BLaER1 treated with 17β-estradiol and CSF1 and Interleukin-3, amounts not matched to agents 10 nM and 100 nM (cell line): ENCODE measurements around the gene PRKAR2B.
A peak's percentile ranks its signal among the peaks of the same experiment; 100 is the strongest.

ENCODE experiments used
- H3K27ac ChIP-seq, 11 experiments: shearing (Covaris generic); formaldehyde crosslinking; 2 replicates each; pipeline ENCODE4 v1.8.1; 2022
- H3K27me3 ChIP-seq, 11 experiments: shearing (Covaris generic); formaldehyde crosslinking; 2 replicates each; pipeline ENCODE4 v1.8.1; 2022
- H3K36me3 ChIP-seq, 11 experiments: shearing (Covaris generic); formaldehyde crosslinking; 2 replicates each; pipeline ENCODE4 v1.8.1; 2022
- H3K4me1 ChIP-seq, 10 experiments: shearing (Covaris generic); formaldehyde crosslinking; 2 replicates each; pipeline ENCODE4 v1.8.1; 2022
- H3K4me2 ChIP-seq, 11 experiments: shearing (Covaris generic); formaldehyde crosslinking; 2 replicates each; pipeline ENCODE4 v1.8.1; 2022
- H3K4me3 ChIP-seq, 10 experiments: shearing (Covaris generic); formaldehyde crosslinking; 2 replicates each; pipeline ENCODE4 v1.8.1; 2022
- H3K9ac ChIP-seq, 11 experiments: shearing (Covaris generic); formaldehyde crosslinking; 2 replicates each; pipeline ENCODE4 v1.8.1; 2022
- H3K9me3 ChIP-seq, 11 experiments: shearing (Covaris generic); formaldehyde crosslinking; replicated peaks in 1 of 11; 2 replicates each; pipeline ENCODE4 v1.8.1; 2022
- H4K20me1 ChIP-seq, 11 experiments: shearing (Covaris generic); formaldehyde crosslinking; 2 replicates each; pipeline ENCODE4 v1.8.1; 2022
- Cebpa-rat ChIP-seq, 11 experiments: shearing (Covaris generic); IDR thresholded peaks; 2 replicates each; pipeline ENCODE4 v1.8.1; 2022

PRKAR2B gene

DNA sequence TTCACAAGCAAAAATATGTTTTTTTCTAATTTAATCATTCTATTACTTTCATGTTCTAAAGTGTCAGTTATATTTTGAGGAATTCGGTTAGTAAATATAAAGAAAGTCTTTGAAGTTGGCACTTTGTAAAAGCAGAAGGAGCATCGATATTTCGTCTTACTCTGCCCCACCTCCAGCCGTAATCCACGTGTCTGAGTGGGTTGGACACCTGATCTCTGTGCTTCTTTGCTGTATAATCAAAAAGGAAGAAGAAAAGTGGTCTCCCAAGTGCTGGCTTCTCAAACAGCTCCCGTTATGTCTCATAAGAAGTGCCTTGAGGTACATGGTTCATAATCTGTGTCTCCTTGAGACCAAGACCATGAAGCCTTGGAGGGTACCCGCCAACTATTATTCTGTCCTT is 19.8 kb downstream of the PRKAR2B start:
- no peak overlapping the region for H3K27ac ChIP-seq
- no peaks in the 10 kb centered on the region for H4K20me1 ChIP-seq

DNA sequence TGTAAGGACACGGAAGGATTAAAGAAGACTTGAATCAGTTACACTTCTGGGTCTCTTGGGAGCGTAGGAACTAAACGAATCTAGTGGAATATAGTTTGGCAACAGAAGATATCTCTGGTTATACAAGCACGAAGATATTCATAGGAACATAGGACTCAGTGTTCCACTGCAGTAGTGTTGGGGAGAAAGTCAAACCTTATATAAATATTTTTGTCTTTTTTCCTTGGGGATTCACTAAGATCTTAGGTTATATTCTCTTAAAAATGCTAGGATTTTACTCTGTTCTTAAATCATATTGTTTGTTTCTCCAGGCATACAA is 21.4 kb downstream of the PRKAR2B start:
- no peak overlapping the region for H3K9ac ChIP-seq
- peaks cover 0 to 9% (median 0%) of the 10 kb centered on the region in 10 experiments; a peak in 1 of 20 replicates for H3K4me1 ChIP-seq
- H3K4me2 ChIP-seq: no peak overlapping the region
- no peaks in the 10 kb centered on the region for H3K9me3 ChIP-seq
- no peaks in the 10 kb centered on the region for H3K36me3 ChIP-seq
- no peak overlapping the region for H3K4me3 ChIP-seq
- H3K27ac ChIP-seq: no peak overlapping the region
- TF ChIP-seq Cebpa-rat (IDR thresholded peaks at IDR 0.05): no peak
- no peaks in the 10 kb centered on the region for H4K20me1 ChIP-seq
- no peaks in the 10 kb centered on the region for H3K27me3 ChIP-seq

More for the DNA sequence above, 19.8 kb downstream of the PRKAR2B start:
- peaks cover 0 to 4% (median 0%) of the 10 kb centered on the region in 10 experiments; a peak in 1 of 20 replicates for H3K4me1 ChIP-seq
- H3K4me3 ChIP-seq: no peak overlapping the region
- no peaks in the 10 kb centered on the region for H3K9me3 ChIP-seq
- no peak overlapping the region for H3K4me2 ChIP-seq
- TF ChIP-seq Cebpa-rat (IDR thresholded peaks at IDR 0.05): no peak
- no peak overlapping the region for H3K9ac ChIP-seq
- H3K27me3 ChIP-seq: no peaks in the 10 kb centered on the region
- no peaks in the 10 kb centered on the region for H3K36me3 ChIP-seq

DNA sequence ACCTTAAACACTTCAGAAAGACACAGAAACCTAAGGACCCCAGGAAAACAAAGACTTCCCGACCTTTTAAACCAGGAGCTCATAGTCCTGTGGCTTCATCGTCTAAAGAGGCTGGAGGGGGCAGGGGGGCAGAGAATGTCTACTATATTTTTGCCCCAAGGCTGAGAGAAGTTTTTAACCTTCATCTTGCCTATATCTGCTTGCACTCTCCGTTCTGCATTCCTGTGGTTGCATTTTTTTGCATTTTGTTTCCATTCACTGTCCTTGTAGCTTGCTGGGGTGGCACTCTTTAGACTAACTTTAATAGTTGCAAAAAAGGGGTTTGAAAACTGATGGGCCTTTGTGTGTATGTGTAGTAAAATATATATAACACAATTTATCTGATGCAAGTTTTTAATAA is 23.7 kb downstream of the PRKAR2B start:
- no peaks in the 10 kb centered on the region for H4K20me1 ChIP-seq
- no peak overlapping the region for H3K4me2 ChIP-seq
- no peaks in the 10 kb centered on the region for H3K9me3 ChIP-seq
- H3K4me3 ChIP-seq: no peak overlapping the region
- no peak overlapping the region for H3K9ac ChIP-seq
- no peak overlapping the region for H3K27ac ChIP-seq
- H3K27me3 ChIP-seq: no peaks in the 10 kb centered on the region
- no peak for TF ChIP-seq Cebpa-rat (IDR thresholded peaks at IDR 0.05)
- peaks cover 0 to 9% (median 0%) of the 10 kb centered on the region in 10 experiments; a peak in 1 of 20 replicates for H3K4me1 ChIP-seq
- H3K36me3 ChIP-seq: no peaks in the 10 kb centered on the region

DNA sequence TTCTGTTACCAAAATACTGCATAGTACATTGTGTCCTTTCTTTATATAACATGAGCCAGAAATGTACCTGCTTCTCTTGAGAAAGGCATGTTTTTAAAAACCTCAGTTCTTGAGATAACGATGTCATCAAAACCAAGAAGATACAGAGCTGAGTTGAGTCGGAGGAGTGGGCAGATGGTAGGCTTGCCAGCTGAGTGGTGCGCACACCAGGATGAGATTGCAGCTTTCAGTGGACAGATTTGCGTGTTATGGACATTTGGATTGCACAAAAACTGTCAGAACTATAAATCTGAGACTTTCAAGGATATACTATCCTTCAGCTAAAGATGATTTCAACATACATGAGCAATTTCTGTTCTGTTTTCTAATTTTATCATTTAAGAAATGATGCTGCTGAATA is 25.0 kb downstream of the PRKAR2B start:
- H3K4me1 ChIP-seq: peaks cover 0 to 9% (median 0%) of the 10 kb centered on the region in 10 experiments; a peak in 1 of 20 replicates
- peak overlapping the region in 1 of 11 experiments; percentile 7; a peak in 1 of 22 replicates for H3K4me2 ChIP-seq
- no peaks in the 10 kb centered on the region for H3K27me3 ChIP-seq
- no peak for TF ChIP-seq Cebpa-rat (IDR thresholded peaks at IDR 0.05)
- H3K36me3 ChIP-seq: no peaks in the 10 kb centered on the region
- H3K9ac ChIP-seq: no peak overlapping the region
- no peaks in the 10 kb centered on the region for H4K20me1 ChIP-seq
- no peaks in the 10 kb centered on the region for H3K9me3 ChIP-seq
- H3K4me3 ChIP-seq: no peak overlapping the region
- no peak overlapping the region for H3K27ac ChIP-seq

DNA sequence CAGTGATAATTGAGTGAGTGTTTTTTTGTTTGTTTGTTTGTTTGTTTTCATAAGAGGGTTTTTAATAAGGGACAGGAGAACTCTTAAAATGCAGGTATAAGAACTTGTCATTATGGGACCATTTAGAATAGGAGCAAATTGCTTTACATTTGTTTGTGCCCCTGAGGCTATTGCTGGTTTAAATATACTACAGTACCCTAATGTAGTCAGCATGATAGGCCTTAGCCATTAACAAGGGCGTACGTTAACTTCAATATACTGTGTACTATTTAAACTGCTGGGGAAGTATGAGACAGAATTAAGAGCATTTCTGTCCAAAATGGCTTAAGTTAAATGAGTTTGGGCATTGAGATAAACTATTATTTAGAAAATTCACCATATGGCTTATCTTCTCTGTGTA is 26.2 kb downstream of the PRKAR2B start:
- H3K4me2 ChIP-seq: no peak overlapping the region
- no peak overlapping the region for H3K4me3 ChIP-seq
- peaks cover 0 to 9% (median 0%) of the 10 kb centered on the region in 10 experiments; a peak in 1 of 20 replicates for H3K4me1 ChIP-seq
- no peak overlapping the region for H3K9ac ChIP-seq
- H3K36me3 ChIP-seq: no peaks in the 10 kb centered on the region
- no peak for TF ChIP-seq Cebpa-rat (IDR thresholded peaks at IDR 0.05)
- H3K9me3 ChIP-seq: no peaks in the 10 kb centered on the region
- H3K27ac ChIP-seq: no peak overlapping the region
- no peaks in the 10 kb centered on the region for H4K20me1 ChIP-seq
- H3K27me3 ChIP-seq: no peaks in the 10 kb centered on the region

DNA sequence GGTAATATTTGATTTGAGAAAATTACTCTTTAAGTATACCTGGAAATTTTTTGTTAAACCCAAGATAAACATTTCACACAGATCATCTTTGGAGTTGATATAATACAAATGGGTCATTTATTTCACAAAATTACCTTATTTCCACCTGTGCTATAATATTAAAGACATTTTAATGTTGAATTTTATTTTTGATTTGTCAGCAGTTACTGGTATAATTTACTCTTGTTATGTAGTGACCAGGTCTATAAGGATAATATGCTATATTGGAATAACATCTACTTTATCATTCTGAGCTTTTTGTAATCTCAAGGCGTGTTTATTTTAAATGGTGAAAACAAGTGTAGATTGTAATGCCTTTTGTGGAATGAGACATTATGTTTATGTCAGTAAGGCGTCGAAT is 26.6 kb downstream of the PRKAR2B start:
- Histone ChIP-seq H3K36me3 (no peaks in the 10 kb centered on the region), H3K27ac (no peak overlapping the region), H3K9ac (no peak overlapping the region), H3K4me2 (no peak overlapping the region), H3K4me1 (peaks cover 0 to 9% (median 0%) of the 10 kb centered on the region in 10 experiments; a peak in 1 of 20 replicates), H3K4me3 (no peak overlapping the region), H3K27me3 (no peaks in the 10 kb centered on the region), H4K20me1 (no peaks in the 10 kb centered on the region), H3K9me3 (no peaks in the 10 kb centered on the region)
- no peak for TF ChIP-seq Cebpa-rat (IDR thresholded peaks at IDR 0.05)

DNA sequence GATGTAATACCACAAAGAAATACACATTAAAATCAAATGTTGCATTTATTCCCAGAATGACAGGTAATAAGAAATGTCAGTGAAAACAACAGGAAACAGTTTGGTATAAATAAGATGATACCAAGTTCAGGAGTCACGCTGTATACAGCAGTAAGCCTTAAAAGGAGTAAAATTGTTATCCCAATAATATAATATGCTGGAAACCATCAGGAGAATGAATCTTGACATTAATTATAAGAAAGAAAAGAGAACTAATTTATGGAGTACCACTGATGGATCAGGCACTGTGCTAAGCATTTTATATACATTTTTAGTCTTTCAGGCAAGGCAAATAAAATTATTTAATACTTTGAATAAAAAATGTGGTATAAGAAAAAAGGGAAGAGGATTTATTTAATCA is 27.6 kb downstream of the PRKAR2B start:
- Histone ChIP-seq H3K9ac (no peak overlapping the region), H3K27me3 (no peaks in the 10 kb centered on the region), H3K4me2 (no peak overlapping the region), H4K20me1 (no peaks in the 10 kb centered on the region), H3K27ac (no peak overlapping the region), H3K36me3 (no peaks in the 10 kb centered on the region), H3K4me1 (peaks cover 0 to 9% (median 0%) of the 10 kb centered on the region in 10 experiments; a peak in 1 of 20 replicates), H3K9me3 (no peaks in the 10 kb centered on the region), H3K4me3 (no peak overlapping the region)
- TF ChIP-seq Cebpa-rat (IDR thresholded peaks at IDR 0.05): no peak

DNA sequence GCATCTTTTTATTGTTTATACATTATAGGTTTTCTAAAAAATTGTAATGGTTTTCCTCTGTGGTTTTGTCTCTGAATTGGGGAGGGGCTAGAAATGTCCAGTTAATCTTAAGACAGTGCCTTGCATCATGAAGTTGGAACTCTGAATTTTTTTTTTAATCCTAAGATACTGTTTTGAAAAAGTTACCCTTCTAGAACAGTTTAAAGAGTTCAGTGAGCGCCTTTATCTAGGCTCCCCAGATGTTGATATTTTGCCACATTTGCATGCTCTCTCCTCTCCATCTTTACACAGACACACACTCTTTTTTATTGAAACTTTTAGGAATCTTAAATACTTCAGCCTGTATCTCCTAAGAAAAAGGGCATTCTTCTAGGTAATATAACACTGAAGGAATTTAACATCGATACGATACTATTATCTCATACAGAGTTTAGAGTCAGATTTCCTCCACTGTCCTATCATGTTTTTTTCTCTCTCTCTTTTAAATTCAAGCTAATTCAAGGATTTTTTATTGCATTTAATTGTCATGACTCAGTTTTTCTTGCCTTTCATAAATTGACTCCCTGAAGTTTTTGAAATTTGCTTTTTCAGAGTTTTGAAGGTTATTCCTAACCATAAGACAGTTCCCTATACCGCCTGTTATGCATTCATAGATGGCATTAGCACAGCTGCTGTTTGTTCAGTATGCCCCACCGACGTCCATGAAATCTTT is 31.5 kb downstream of the PRKAR2B start:
- Histone ChIP-seq H3K4me1 (0 out of 20 replicates have a peak, but pooled peaks cover 0 to 3% (median 0%) of the 10 kb centered on the region in 10 experiments), H3K4me3 (no peak overlapping the region), H4K20me1 (no peaks in the 10 kb centered on the region), H3K9me3 (no peaks in the 10 kb centered on the region), H3K27ac (no peak overlapping the region), H3K4me2 (no peak overlapping the region), H3K27me3 (no peaks in the 10 kb centered on the region), H3K36me3 (no peaks in the 10 kb centered on the region), H3K9ac (no peak overlapping the region)
- no peak for TF ChIP-seq Cebpa-rat (IDR thresholded peaks at IDR 0.05)

DNA sequence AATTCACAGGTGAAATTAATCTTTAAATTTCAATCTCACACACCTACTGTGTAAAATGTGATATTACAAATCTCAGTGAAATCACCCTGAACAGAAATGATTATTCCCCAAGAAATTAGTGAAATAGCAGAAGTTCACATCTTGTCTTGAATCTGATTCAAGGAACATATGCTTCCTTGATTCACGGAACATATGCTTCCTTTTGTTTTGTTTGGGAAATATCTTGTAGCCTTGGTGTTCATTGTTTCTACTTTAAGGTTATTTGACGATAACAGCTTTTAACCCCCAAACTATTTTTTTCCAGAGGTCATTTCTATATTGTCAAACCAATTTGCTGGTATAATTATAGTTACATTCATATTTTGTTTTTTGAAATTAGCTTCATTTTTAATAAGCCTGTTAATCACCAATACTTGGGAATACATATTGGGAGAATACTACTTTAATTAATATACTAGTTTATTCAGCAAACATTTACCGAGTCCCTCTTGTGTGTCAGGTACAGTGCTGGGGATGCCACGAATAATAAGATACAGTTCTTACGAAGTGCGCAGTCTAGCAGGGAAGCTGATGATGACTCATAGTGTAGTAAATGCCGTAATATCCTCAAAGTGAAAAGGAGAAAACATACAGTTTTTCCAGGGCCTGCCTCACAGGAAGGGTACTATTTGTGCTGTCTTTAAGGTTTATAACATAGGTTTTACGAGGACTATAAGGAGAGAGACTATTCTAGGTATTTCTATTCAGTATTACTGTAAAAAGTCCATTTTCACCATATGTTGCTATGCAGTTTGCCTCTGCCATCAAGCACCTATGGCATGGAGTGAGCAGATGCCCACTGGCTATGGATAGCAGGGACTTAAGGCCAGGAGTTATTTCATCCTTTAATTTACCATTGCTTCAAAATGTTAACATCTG is 32.5 kb downstream of the PRKAR2B start:
- no peaks in the 10 kb centered on the region for H3K9me3 ChIP-seq

More for the DNA sequence above, 32.5 kb downstream of the PRKAR2B start:
- no peaks in the 10 kb centered on the region for H3K36me3 ChIP-seq
- H3K4me2 ChIP-seq: no peak overlapping the region
- no peaks in the 10 kb centered on the region for H3K27me3 ChIP-seq
- no peak overlapping the region for H3K4me3 ChIP-seq
- TF ChIP-seq Cebpa-rat (IDR thresholded peaks at IDR 0.05): no peak
- no peaks in the 10 kb centered on the region for H4K20me1 ChIP-seq
- no peak overlapping the region for H3K27ac ChIP-seq
- 0 out of 20 replicates have a peak, but pooled peaks cover 0 to 3% (median 0%) of the 10 kb centered on the region in 10 experiments for H3K4me1 ChIP-seq
- H3K9ac ChIP-seq: no peak overlapping the region
